Gastroesophageal sphincter (tissue), 3 donors: ENCODE results near the gene E2F7.

Experiments
- CTCF ChIP-seq, 4 experiments: fragments of 200-600 bp in 2 of 4; fragments of 450-650 bp in 2 of 4; sonication (generic) in 1 of 4; IDR thresholded peaks; one replicate each; pipeline ENCODE4 v1.5.1; 2017 to 2019; ENCODE audit warnings: antibody characterized with exemption in 4 of 4, mild to moderate bottlenecking in 2 of 4, moderate library complexity in 2 of 4
- EP300 ChIP-seq: sonication (generic); formaldehyde crosslinking; IDR thresholded peaks from one replicate; pipeline ENCODE4 v1.6.1; 2017; ENCODE audit warnings: antibody characterized with exemption, mild to moderate bottlenecking
- POLR2A ChIP-seq, 2 donors: fragments of 450-650 bp; IDR thresholded peaks; one replicate each; pipeline ENCODE4 v1.6.1; 2017; ENCODE audit warnings: antibody characterized with exemption in 2 of 2, mild to moderate bottlenecking in 2 of 2, moderate library complexity in 1 of 2
- POLR2AphosphoS5 ChIP-seq: sonication (generic); formaldehyde crosslinking; IDR thresholded peaks from one replicate; pipeline ENCODE4 v1.6.1; 2017; ENCODE audit warnings: antibody characterized with exemption

GRCh38 chr12:77031745-77032144, 33.6 kb downstream of the E2F7 start:
- TF ChIP-seq CTCF (IDR thresholded peaks at IDR 0.05) (no peak), POLR2AphosphoS5 (no peak), POLR2A (IDR thresholded peaks at IDR 0.05) (no peak), EP300 (no peak)
